ENCODE results near the gene CLVS2.

CLVS2 gene, protein sequence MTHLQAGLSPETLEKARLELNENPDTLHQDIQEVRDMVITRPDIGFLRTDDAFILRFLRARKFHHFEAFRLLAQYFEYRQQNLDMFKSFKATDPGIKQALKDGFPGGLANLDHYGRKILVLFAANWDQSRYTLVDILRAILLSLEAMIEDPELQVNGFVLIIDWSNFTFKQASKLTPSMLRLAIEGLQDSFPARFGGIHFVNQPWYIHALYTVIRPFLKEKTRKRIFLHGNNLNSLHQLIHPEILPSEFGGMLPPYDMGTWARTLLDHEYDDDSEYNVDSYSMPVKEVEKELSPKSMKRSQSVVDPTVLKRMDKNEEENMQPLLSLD

DNA sequence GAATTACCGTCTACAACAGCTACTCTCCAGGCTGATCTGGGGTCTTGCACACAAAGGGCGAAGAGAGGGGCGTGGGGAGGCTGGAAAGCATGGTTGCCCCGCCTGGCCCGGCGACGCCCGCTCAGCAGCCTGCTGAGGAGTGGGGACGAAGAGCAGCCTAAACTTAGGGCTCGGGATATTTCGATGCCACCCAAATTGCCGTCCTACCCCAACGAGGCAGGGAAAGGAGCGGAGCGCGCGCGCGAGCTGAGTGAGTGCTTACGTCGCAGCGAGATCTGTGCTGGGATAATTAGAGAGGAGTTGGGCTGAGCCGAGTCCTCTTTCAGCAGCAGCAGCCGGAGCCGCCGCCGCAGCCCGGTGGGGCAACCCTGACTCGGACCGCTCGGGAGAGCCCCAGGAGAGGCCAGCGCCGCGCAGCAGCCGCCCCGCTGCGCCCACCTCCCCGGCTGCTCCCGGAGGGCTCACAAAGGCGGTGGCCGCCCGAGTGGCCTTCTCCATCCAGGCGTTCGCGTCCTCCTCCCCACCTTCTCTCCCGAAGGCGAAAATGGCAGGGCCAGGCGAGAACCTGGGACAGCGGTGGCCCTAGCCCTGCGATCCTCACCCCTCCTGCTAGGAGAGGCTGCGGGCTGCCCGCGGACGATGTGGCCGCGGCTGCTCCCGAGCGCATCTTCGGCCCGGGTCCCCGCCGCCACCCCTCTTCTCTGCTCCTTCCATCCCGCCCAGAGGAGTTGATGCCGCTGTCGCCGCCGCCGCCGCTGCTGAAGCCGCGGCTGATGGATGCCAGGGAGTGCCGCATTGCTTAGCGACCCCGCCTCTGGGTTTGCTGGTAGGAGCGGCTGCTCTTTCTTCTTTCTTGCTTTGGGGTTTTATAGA, at the start of gene CLVS2:
CLVS2 (plus strand) TSS at position 315 of the 873 bp plus-strand sequence. CDS start 1,543 bp downstream, outside the sequence.
- DNase-seq, result no peak

DNA sequence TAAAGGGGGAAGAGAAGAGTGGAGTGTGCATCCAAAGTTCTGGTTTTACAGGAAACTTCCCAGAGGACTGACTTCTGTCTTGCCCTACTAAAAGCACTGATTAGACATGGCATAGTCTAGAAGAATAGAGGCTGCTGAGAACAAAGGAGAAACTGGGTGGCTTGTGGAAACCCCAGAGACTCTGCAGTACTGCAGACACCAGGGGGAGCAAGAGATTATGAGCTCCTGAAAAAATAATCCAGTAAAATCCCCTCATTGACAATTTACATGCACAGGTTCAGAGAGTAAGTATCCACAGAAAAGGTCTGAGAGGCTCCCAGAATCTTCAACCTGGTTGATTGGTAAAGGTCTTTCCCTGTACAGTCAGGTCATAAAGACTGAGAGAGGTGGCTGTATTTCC, 48.7 kb upstream of the CLVS2 start:
- DNase-seq, result no peak

- DNase-seq, result no peak
Observed at GRCh38 chr6:122953766-122954165, 42.3 kb upstream of the CLVS2 start.

GRCh38 chr6:122956376-122956775, 39.7 kb upstream of the CLVS2 start:
- no peak for DNase-seq

- no peak for DNase-seq
Observed at GRCh38 chr6:122962000-122962624, 33.9 kb upstream of the CLVS2 start.

DNA sequence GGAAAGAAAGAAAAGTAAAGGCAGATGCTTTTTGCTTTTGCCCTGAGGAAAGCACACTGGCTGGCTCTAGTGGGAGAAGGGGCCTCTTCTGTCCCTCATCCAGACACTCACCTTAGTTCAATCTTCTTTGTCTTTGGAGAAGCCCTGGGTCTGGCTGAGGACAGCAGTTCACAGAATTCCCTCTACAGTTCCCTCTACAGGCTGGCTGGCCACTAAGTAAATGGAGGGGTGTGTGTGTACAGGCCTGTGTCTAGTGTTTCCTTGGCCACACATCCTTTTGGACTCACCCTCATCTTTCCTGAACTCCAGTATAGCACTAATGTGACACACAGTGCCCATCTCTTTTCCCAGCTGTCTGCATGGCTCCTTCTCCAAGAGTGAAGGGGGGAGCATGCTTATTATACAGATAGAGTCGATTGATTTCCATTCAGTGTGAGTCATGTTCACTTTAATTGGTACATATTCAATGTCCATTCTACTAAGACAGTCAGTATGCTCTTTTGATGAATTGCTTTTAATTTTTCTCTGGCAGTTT, 26.0 kb upstream of the CLVS2 start:
- DNase-seq, result no peak

DNA sequence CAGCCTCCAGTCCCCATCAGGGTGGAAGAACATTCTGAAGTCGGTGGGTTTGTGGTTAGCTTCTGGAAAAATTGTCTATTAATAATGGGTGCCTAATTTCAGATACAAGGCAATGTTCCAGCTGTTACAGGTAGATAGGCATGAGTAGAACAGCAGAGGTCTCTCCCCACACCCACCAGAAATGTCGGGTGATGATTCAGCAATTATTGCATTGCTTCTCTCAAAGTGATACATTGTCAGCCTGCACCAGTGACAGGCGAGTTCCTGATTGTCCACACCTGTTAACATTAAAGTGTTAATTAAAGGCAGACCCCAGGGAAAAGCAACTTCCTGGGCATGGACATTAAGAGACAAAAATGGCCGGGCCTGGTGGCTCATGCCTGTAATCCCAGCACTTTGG, 18.9 kb upstream of the CLVS2 start:
- DNase-seq, result no peak

DNA sequence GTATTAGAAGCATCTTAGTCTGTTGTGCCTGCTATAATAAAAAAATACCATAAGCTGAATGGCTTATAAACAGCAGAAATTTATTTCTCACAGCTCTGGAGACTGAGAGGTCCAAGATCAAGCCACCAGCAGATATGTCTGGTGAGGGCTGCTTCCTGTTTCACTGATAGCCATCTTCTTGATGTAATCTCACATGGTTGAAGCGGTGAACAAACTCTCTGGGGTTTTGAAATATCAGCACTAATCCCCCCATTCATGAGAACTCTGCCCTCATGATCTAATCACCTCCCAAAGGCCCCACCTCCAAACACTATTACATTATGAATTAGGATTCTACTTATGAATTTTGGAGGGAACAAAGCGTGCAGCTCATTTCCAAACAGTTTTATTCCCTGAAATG, 11.6 kb upstream of the CLVS2 start:
- DNase-seq, result no peak

DNA sequence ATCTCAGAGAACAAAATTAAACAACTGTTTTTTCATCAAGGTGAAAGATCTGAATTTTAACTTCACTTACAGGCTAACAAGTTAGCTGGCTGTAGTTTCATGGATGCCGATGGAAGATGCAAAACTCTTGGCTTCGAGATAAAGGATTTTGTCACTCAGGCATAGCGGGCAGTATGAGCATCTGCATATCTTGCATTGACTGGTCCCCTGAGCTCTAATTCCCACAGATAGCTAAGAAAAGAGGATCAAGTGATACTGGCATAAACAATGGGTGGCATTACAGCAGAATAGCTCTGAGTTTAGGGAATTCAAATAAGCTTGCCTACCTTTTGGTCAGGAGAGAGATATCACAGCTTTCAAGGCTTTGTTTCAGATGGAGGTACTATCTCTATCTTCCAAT, 1.8 kb upstream of the CLVS2 start:
- DNase-seq, result no peak

- no peak for DNase-seq
Observed at GRCh38 chr6:122996794-122997505, 915 bp downstream of the CLVS2 start.

DNA sequence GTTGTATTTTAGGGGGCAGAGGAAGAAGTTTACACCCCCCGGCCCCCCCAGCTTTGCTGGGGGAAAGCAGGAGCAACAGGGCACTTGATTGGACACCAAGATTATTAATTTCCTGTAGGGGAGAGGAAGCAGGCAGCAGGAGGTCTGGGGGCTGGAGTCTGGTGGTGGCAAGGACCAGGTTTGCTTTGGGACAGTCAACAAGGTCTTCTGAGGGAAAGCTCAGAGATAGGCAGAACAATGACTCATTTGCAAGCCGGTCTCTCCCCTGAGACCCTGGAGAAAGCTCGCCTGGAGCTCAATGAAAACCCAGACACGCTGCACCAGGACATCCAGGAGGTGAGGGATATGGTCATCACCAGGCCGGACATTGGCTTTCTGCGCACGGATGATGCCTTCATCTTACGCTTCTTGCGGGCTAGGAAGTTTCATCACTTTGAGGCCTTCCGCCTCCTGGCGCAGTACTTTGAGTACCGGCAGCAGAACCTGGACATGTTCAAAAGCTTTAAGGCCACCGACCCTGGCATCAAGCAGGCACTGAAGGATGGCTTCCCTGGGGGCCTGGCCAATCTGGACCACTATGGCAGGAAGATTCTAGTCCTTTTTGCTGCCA, 1.6 kb downstream of the CLVS2 start:
- DNase-seq, result no peak

DNA sequence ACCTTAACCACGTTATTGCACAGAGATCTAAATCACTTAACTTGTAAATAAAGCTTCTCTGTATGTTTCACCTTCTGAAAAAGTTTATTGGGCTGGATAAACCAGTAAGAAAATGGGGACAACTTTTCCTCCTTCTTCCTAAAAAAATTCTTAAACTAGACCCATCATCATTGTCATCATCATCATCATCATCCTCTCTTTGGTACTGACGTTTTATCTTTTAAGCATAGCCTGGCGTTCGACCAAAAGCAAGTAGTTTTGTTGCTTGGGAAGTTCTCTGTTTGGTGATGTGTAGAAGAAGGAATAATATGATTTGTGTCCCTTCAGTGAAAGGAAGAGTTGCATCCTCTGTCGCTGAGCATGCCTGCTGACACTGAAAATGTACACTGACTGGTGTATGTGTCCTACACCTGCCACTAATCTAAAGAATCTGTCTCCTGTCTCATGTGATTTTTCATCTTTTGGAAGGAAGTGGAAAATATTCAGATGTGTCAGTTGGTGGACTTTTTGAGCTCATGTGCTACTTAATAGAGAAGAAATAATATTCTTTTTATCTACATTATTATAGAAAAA, 2.5 kb downstream of the CLVS2 start:
- DNase-seq, result no peak

- DNase-seq, result no peak
Observed at GRCh38 chr6:123000244-123000770, 4.3 kb downstream of the CLVS2 start.

- DNase-seq, result no peak
Observed at GRCh38 chr6:123001540-123001939, 5.5 kb downstream of the CLVS2 start.

GRCh38 chr6:123007885-123008284, 11.8 kb downstream of the CLVS2 start:
- no peak for DNase-seq

GRCh38 chr6:123009059-123009458, 13.0 kb downstream of the CLVS2 start:
- DNase-seq, result no peak

- DNase-seq, result no peak
Observed at GRCh38 chr6:123014835-123015234, 18.8 kb downstream of the CLVS2 start.

DNA sequence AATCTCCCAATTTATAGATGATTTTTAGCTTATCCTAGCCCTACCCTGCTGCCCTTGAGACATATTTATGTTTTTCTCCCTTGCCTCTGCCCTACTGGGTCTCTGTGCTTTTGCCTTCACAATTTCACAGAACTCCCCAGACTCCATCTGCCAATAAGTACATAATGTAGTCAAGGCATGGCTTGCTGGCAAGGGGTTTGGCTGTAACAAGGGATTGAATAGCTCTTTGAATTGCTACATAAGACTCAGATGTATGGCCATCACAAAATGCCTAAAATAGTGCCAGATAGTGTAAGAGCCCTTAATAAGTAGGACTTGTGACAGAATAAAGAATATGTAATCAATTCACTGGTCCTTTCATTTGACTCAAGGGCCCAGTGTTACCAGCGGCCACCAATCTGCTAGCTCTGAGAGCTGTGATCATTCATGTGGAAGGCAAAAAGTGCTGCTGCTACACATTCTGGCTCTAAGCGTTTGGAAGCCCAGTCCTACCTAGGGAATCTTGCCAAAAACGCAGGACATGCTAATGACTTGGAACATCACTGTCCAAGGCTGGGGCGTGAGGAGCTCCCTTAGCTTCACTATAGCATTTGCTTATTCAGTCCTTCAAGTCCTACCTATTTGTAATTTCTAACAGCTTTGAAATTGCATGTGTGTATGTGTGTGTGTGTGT, 20.5 kb downstream of the CLVS2 start:
- DNase-seq, result no peak

- DNase-seq, result no peak
Observed at GRCh38 chr6:123017104-123017682, 21.2 kb downstream of the CLVS2 start.

- no peak for DNase-seq
Observed at GRCh38 chr6:123022975-123023374, 26.9 kb downstream of the CLVS2 start.

GRCh38 chr6:123024976-123025375, 28.9 kb downstream of the CLVS2 start:
- no peak for DNase-seq
